Gastroesophageal sphincter (tissue), 3 donors: ENCODE data around the gene PADI4.

Experiments used
- POLR2A ChIP-seq, 2 donors: fragments of 450-650 bp; IDR thresholded peaks; one replicate each; pipeline ENCODE4 v1.6.1; 2017; ENCODE audit warnings: antibody characterized with exemption in 2 of 2, mild to moderate bottlenecking in 2 of 2, moderate library complexity in 1 of 2
- POLR2AphosphoS5 ChIP-seq: sonication (generic); formaldehyde crosslinking; IDR thresholded peaks from one replicate; pipeline ENCODE4 v1.6.1; 2017; ENCODE audit warnings: antibody characterized with exemption
- TF ChIP-seq, protein P1 (sequence below), 4 experiments: fragments of 200-600 bp in 2 of 4; fragments of 450-650 bp in 2 of 4; sonication (generic) in 1 of 4; IDR thresholded peaks; one replicate each; pipeline ENCODE4 v1.5.1; 2017 to 2019; ENCODE audit warnings: antibody characterized with exemption in 4 of 4, mild to moderate bottlenecking in 2 of 4, moderate library complexity in 2 of 4

DNA sequence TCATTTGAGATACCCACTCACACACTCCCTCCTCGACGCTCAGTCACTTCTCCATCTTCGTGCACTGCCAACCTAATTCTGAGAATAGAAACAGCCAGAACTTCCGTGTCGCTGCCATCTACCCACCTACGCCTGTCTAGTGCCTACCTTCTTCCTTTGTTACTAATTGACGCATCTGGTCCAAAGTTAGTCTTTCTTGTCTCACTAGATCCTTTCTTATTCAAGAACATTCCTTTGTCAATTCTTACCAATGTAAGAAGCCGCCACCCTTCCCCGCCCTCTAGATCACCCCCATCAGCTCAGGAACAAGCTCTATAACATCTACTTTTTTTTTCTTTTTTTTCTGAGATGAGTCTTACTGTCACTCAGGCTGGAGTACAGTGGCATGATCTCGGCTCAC is 67.7 kb downstream of the PADI4 start:
- TF ChIP-seq POLR2AphosphoS5 (no peak), POLR2A (IDR thresholded peaks at IDR 0.05) (no peak)
- TF ChIP-seq, protein P1, sequence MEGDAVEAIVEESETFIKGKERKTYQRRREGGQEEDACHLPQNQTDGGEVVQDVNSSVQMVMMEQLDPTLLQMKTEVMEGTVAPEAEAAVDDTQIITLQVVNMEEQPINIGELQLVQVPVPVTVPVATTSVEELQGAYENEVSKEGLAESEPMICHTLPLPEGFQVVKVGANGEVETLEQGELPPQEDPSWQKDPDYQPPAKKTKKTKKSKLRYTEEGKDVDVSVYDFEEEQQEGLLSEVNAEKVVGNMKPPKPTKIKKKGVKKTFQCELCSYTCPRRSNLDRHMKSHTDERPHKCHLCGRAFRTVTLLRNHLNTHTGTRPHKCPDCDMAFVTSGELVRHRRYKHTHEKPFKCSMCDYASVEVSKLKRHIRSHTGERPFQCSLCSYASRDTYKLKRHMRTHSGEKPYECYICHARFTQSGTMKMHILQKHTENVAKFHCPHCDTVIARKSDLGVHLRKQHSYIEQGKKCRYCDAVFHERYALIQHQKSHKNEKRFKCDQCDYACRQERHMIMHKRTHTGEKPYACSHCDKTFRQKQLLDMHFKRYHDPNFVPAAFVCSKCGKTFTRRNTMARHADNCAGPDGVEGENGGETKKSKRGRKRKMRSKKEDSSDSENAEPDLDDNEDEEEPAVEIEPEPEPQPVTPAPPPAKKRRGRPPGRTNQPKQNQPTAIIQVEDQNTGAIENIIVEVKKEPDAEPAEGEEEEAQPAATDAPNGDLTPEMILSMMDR (IDR thresholded peaks at IDR 0.05), result no peak
